Hindlimb muscle (tissue), 1 donor: ENCODE measurements around the gene ATP6V1F. TPM values are rescaled to one million over a fixed set of nuclear protein-coding genes. Genes with fewer than 3 reads are reported as not detected.

Source experiments
- DNase-seq: peaks from one replicate; pipeline ENCODE4 v3.0.0-alpha.2; 2013
- polyA plus RNA-seq: library from polyadenylated mRNA; unstranded; fragments of 120-200 nt; gene quantifications from one replicate; pipeline ENCODE4 v1.2.1, GENCODE V29; 2013; ENCODE audit not compliant: insufficient read length

ATP6V1F gene
- polyA plus RNA-seq, 1 donor, result 121 TPM

DNA sequence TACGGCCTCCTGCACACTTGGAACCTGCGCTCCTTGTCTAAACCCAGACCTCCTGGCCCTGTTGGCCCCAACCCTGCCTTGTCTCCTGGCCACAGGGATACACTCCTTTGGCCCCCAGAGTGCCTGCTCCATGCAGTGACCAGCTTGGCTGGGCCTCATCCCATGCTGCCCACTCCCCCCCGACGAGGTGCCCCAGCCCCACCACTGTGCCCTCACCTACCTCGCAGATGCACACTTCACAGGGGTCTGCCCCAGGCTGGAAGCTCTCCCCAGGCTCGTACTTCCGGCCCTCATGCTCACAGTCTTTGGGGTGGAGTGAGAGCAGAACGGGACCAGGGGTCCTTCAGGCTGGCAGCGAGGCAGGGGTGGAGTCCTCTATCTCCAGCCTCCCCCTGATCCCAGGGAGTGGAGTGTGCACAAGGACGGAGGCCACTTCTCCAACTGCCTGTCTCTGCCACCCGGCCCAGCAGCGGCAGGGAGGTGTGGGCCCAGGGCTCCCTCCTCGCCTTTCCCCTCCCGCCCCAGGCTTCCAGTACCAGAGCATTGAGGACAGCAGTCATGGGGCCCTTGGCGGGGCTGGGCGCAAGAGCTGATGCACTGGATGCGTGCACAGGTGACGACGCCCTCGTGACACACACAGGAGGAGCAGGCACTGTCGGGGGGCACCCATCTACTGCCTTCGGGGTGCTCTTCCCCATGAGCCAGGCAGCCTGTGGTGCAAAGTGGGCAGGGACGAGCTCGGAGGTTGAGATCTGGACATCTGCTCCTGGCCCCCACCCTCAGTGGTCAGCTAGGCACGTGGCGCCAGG lies 22.1 kb downstream of the ATP6V1F start:
- DNase-seq, result no peak

GRCh38 chr7:128885370-128886187 lies 22.9 kb downstream of the ATP6V1F start:
- no peak for DNase-seq

- no peak for DNase-seq
Observed at GRCh38 chr7:128886391-128887168, 23.9 kb downstream of the ATP6V1F start.

DNA sequence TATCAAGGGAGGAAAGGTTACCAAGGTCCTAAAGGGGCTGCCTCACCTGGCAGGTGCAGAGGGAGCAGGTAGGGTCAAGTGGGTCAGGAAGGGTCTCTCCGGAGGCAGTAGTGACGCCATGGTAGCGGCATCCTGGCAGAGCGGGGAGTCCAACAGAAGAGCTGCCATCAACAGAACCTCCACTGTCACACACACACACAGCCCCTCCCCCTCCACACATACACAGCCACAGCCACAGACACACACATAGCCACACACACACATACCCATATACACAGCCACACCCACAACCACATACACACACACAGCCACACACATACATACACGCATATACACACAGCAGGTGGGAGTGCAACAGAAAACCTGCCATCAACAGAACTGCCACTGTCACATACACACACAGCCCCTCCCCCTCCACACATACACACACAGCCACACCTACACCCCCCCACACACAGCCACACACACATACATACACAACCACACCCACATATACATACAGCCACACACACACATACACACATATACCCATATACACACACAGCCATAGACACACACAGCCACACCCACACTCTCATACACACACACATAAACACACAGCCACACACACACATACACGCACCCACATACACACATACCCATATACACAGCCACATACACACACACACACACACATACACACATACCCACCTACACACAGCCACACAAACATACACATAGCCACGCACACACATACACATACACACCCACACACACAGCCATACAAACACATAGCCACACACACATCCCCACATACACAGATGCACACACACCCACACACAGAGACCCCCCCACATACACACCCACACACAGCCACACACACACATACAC lies 24.7 kb downstream of the ATP6V1F start:
- no peak for DNase-seq

DNA sequence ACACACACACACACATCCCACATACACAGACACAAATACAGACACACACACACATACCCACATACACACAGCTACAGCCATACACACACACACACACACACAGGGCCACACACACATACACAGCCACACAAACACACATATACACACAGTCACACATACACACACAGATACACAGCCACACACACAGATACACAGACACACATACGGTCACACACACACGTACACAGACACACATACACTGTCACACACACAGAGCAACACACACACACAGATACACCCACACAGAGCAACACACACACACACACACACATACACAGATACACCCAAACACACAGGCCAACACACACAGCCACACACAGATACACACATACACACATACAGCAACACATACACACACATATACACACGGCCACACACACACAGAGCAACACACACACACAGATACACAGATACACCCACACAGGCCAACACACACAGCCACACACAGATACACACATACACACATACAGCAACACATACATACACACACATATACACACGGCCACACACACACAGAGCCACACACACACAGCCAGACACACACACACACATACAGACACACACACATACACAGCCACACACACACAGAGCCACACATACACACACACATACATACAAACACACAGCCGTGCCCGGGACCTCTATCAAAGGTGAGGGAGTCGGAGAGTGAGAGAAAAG lies 25.5 kb downstream of the ATP6V1F start:
- DNase-seq, result no peak

DNA sequence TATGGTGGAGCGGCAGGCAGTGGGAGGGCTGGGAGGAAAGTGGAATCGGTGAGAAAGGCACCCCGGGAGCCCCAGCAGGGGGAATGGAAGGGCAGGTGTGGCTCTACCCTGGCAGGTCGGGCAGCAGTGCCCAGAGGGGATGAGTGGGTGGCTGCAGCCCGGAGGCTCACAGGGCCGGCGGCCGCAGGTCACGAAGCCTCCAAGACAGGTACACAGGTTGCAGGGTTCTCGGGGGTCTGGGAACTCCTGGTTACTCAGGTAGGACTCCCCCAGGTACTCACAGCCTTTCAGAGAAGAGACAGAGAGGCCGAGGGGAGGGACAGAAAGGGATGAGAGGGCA lies 26.1 kb downstream of the ATP6V1F start:
- no peak for DNase-seq

DNA sequence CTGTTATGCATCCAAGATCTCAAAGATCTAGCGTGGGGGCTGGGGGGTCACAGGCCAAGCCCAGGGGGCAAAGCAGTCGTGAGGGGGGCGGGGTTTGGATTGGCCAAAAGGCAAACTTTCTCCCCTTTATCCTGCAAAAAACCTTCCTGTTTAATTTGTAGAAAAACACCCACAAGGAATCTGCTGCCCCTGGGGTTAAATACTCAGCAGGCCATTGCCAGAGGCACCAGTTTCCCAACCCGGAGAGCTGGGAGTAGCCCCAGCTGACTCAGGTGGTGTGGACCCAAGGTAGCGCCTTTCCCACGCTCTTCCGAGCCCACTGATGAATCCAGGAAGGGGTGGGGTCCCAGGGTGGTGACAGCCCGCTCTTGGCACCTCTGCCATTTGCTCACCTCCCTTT lies 26.5 kb downstream of the ATP6V1F start:
- DNase-seq, result no peak

- DNase-seq, result no peak
Observed at GRCh38 chr7:128890306-128891109, 27.9 kb downstream of the ATP6V1F start.

- DNase-seq, result no peak
Observed at GRCh38 chr7:128891110-128891941, 28.7 kb downstream of the ATP6V1F start.

- no peak for DNase-seq
Observed at GRCh38 chr7:128891942-128892269, 29.2 kb downstream of the ATP6V1F start.

- no peak for DNase-seq
Observed at GRCh38 chr7:128892521-128893250, 30.0 kb downstream of the ATP6V1F start.

GRCh38 chr7:128893251-128894100 lies 30.8 kb downstream of the ATP6V1F start:
- no peak for DNase-seq

DNA sequence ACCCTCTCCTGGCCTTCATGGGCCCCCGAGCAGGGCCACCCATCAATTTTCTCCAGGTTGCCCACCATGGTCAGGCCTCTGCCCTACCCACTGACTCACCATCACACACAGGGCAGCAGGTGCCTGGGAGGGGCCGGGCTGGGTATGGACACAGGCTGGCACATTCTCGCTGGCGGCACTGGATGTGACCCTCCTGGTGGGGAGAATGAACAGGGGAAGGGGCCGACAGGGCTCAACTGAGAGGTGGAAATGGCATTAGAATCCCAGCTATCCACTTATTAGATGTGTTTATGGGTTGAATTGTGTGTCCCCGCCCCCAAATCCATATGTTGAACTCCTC lies 31.4 kb downstream of the ATP6V1F start:
- no peak for DNase-seq

- DNase-seq, result no peak
Observed at GRCh38 chr7:128895320-128895719, 32.7 kb downstream of the ATP6V1F start.

GRCh38 chr7:128899392-128899791 lies 36.7 kb downstream of the ATP6V1F start:
- no peak for DNase-seq

DNA sequence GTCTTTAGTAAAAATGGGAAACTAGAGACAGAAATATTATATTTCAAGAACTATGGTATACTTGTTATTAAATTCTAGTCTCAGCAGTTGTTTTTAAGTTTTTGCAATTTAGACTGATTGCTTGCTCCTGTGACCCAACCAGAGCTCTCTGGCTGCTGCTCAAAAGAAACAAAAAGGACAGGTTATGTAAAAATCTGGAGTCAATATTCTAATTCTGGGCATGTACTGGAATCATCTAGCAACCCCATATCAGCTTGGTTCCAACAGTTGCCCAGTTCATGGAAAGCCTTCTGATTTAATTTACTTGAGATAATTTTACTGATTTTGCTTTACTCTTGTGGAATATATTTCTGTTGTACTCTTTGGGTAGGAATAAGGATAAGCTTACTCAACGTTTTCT lies 37.6 kb downstream of the ATP6V1F start:
- no peak for DNase-seq

GRCh38 chr7:128902761-128903585 lies 40.3 kb downstream of the ATP6V1F start:
- DNase-seq, result no peak
